IMR-90 (cell line): ENCODE results near the gene PCDHGB3. TPM values are rescaled to one million over a fixed set of nuclear protein-coding genes. Genes with fewer than 3 reads are reported as not detected.

Experiments
- ATAC-seq: fragments of 200-7000 bp; cut with Tn5 transposase; 2 replicates; pipeline ENCODE4 v1.9.1; 2020; ENCODE audit warnings: low read depth, mild to moderate bottlenecking, moderate library complexity
- BruUV-seq: library from RNA; stranded (reverse); fragments of 400-500 nt; replicated peaks from 2 replicates; lab custom pipeline; 2021; lab: Mats Ljungman, UMichigan
- CTCF ChIA-PET: fragments of 300-600 bp; formaldehyde crosslinking; extraction: SDS; loops from one replicate; lab custom pipeline; 2021; ENCODE audit warnings: antibody characterized with exemption; lab: Yijun Ruan, JAX
- POLR2A ChIA-PET: fragments of 300-600 bp; sonication (Branson Sonifier 250); formaldehyde crosslinking; loops from one replicate; lab custom pipeline; 2022; ENCODE audit warnings: antibody characterized with exemption; ENCODE audit not compliant: unreplicated experiment; lab: Charles Lee
- DNase-seq: peaks from one replicate; pipeline ENCODE4 v3.0.0; 2013
- H2AFZ ChIP-seq: replicated peaks from 2 replicates; pipeline ENCODE3; 2013; ENCODE audit warnings: low read length, mild to moderate bottlenecking; ENCODE audit not compliant: poor library complexity
- H2AK5ac ChIP-seq: 2 replicates; pipeline ENCODE4 v1.6.1; 2013; ENCODE audit warnings: low read depth, low read length, inconsistent platforms
- H2AK9ac ChIP-seq: replicated peaks from 2 replicates; pipeline ENCODE3; 2013; ENCODE audit warnings: mild to moderate bottlenecking, low read depth, low read length, moderate library complexity; ENCODE audit not compliant: poor library complexity
- H2BK120ac ChIP-seq: 2 replicates; pipeline ENCODE4 v1.6.1; 2013; ENCODE audit warnings: low read depth, low read length, inconsistent platforms
- H2BK15ac ChIP-seq: 3 replicates; pipeline ENCODE4 v1.6.1; 2013; ENCODE audit warnings: low read depth, low read length, inconsistent platforms
- H2BK20ac ChIP-seq: 2 replicates; pipeline ENCODE4 v1.6.1; 2013; ENCODE audit warnings: low read depth, mild to moderate bottlenecking, inconsistent platforms, low read length, moderate library complexity
- H2BK5ac ChIP-seq: 2 replicates; pipeline ENCODE4 v1.6.1; 2013; ENCODE audit warnings: mild to moderate bottlenecking, low read depth, low read length, inconsistent platforms; ENCODE audit not compliant: poor library complexity, severe bottlenecking
- H3K14ac ChIP-seq: replicated peaks from 2 replicates; pipeline ENCODE4 v1.6.1; 2013; ENCODE audit warnings: low read depth, low read length, inconsistent platforms
- H3K18ac ChIP-seq: 2 replicates; pipeline ENCODE4 v1.6.1; 2013; ENCODE audit warnings: low read depth, low read length, control low read depth
- H3K23ac ChIP-seq: 2 replicates; pipeline ENCODE4 v1.6.1; 2013; ENCODE audit warnings: low read depth, low read length, inconsistent platforms
- H3K27ac ChIP-seq: 2 replicates; pipeline ENCODE4 v1.5.1; 2013; ENCODE audit warnings: mild to moderate bottlenecking, control low read depth, low read length; ENCODE audit not compliant: insufficient read depth
- H3K27me3 ChIP-seq: 2 replicates; pipeline ENCODE4 v1.6.1; 2013; ENCODE audit warnings: low read length; ENCODE audit not compliant: control insufficient read depth, insufficient read depth
- H3K36me3 ChIP-seq: 2 replicates; pipeline ENCODE4 v1.6.1; 2013; ENCODE audit warnings: low read length, mixed read lengths; ENCODE audit not compliant: control insufficient read depth, insufficient read depth
- H3K4ac ChIP-seq: 2 replicates; pipeline ENCODE4 v1.6.1; 2013; ENCODE audit warnings: low read depth, low read length, inconsistent platforms
- H3K4me1 ChIP-seq: 2 replicates; pipeline ENCODE4 v1.6.1; 2013; ENCODE audit warnings: low read length, mixed read lengths; ENCODE audit not compliant: control insufficient read depth, insufficient read depth
- H3K4me2 ChIP-seq: 2 replicates; pipeline ENCODE4 v1.6.1; 2013; ENCODE audit warnings: low read depth, mild to moderate bottlenecking, control low read depth, low read length, moderate library complexity
- H3K4me3 ChIP-seq: 2 replicates; pipeline ENCODE4 v1.5.1; 2013; ENCODE audit warnings: low read depth, mild to moderate bottlenecking, control low read depth, low read length, moderate library complexity; ENCODE audit not compliant: insufficient read depth
- H3K56ac ChIP-seq: 2 replicates; pipeline ENCODE4 v1.6.1; 2013; ENCODE audit warnings: low read length, inconsistent platforms; ENCODE audit not compliant: insufficient read depth; ENCODE audit errors: extremely low read depth
- H3K79me1 ChIP-seq, 2 experiments: 2 replicates each; pipeline ENCODE4 v1.6.1; 2013; ENCODE audit warnings: low read length in 2 of 2, inconsistent platforms in 1 of 2, low read depth in 1 of 2
- H3K9ac ChIP-seq: 2 replicates; pipeline ENCODE4 v1.6.1; 2013; ENCODE audit warnings: low read depth, low read length, control low read depth
- H3K9me1 ChIP-seq: 2 replicates; pipeline ENCODE4 v1.6.1; 2013; ENCODE audit warnings: low read length, inconsistent platforms; ENCODE audit not compliant: insufficient read depth
- H3K9me3 ChIP-seq: 2 replicates; pipeline ENCODE4 v1.6.1; 2013; ENCODE audit warnings: low read length; ENCODE audit not compliant: control insufficient read depth, insufficient read depth
- H4K20me1 ChIP-seq: 2 replicates; pipeline ENCODE4 v1.6.1; 2013; ENCODE audit warnings: low read length, inconsistent platforms; ENCODE audit not compliant: insufficient read depth
- H4K5ac ChIP-seq: 2 replicates; pipeline ENCODE4 v1.6.1; 2013; ENCODE audit warnings: mild to moderate bottlenecking, low read depth, low read length, control low read depth
- H4K8ac ChIP-seq, 2 experiments: 2 replicates each; pipeline ENCODE4 v1.6.1; 2013; ENCODE audit warnings: low read depth in 2 of 2, low read length in 2 of 2, control low read depth in 1 of 2, inconsistent platforms in 1 of 2
- H4K91ac ChIP-seq: 2 replicates; pipeline ENCODE4 v1.6.1; 2013; ENCODE audit warnings: low read depth, low read length, inconsistent platforms; ENCODE audit not compliant: insufficient read depth
- RAD21 ChIP-seq: IDR thresholded peaks from 2 replicates; pipeline ENCODE4 v1.6.1; 2012; ENCODE audit warnings: low read length, improper control_type of control experiment
- SMC3 ChIP-seq: fragments of 150-350 bp; IDR thresholded peaks from 2 replicates; pipeline ENCODE4 v1.6.1; 2016; ENCODE audit warnings: low read depth, mild to moderate bottlenecking, antibody characterized with exemption, low read length, moderate library complexity
- WGBS, 2 experiments: methylation state at CpG; one replicate each; pipeline versions ENCODE4 v1.1.5 to v1.1.7; 2013; ENCODE audit warnings: missing lambda C conversion rate in 2 of 2; ENCODE audit not compliant: insufficient read length in 1 of 2; ENCODE audit errors: extremely low coverage in 2 of 2; 5-methylcytosine and 5-hydroxymethylcytosine counted together
- dilution Hi-C: fragments of 300-500 bp; cut with HindIII; formaldehyde crosslinking; loops from one replicate; pipeline ENCODE4 v1.14.3; 2018; ENCODE audit warnings: low sequenced_read_pairs; ENCODE audit not compliant: unreplicated experiment
- in situ Hi-C: fragments of 300-500 bp; cut with MboI; formaldehyde crosslinking; loops from 3 replicates; pipeline ENCODE4 v1.14.3; 2019; ENCODE audit warnings: low sequenced_read_pairs, inconsistent platforms, mixed read lengths
- intact Hi-C: fragments of 100-400 bp; cut with micrococcal nuclease; formaldehyde crosslinking; loops from 2 replicates; pipeline ENCODE4 v1.10.0; 2022
- polyA plus RNA-seq, 3 experiments: library from polyadenylated mRNA; depleted of rRNA; stranded (reverse); fragments of >200 nt; gene quantifications; 2 replicates each; pipeline ENCODE4 v1.2.3, GENCODE V29; 2012; ENCODE audit warnings: low replicate concordance in 1 of 3
- total RNA-seq: library from RNA; depleted of rRNA; stranded (reverse); fragments of >200 nt; gene quantifications from 2 replicates; pipeline ENCODE4 v1.2.3, GENCODE V29; 2012
- TF ChIP-seq, protein P1 (sequence below): conservative IDR thresholded peaks from 2 replicates; pipeline ENCODE4 v1.5.1; 2012; ENCODE audit warnings: mild to moderate bottlenecking, low read depth, low read length, improper control_type of control experiment

Gene PCDHGB3
- total and polyA plus RNA-seq, 2 of the 4 experiments (the other 2 are of a cell fraction), result 3.4 to 5.9 TPM

DNA sequence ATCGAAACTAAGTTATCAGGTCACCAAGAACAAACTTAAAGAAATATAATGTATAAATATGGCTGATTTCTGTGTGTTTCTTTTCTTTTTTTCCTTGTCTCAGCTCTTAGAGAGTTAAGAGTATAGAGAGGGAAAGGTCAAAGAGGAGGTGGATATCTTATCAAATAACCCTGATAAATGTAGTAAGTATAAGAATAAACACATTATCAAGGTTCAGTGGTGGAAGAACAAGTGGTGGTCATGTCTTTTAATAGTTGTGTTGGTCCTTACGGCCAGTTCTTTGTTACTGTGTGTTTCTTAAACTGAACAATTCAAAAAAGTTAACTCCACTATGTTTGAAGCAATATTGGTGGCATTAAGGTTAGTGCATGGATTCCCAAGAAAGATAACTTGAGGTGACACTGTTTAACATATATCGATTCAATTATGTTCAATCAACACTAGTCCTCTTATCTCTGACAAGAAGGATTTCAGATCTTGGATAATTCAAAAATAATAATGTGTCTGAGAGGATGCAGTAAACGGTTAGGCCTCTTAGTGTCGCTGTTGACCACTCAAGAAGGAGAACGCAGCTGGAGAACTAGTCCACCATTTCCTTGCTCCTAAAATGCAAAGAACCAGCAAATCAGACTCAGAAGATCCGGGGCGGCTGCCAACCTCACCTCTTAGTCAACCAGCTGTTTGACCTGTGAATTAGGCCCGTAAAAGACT lies 26.6 kb upstream of the PCDHGB3 start, which contains the start of gene PCDHGA3:
Gene PCDHGA3, plus strand, starts transcription at position 588 of the 711 bp plus-strand sequence. CDS start 205 bp downstream, outside the sequence.
- peak within 1 kb of the TSS; percentile 48 for H3K4me3 ChIP-seq
- DNase-seq (peak; percentile 71), ATAC-seq (peak; percentile 71)
- peak within 1 kb of the TSS; percentile 44 for H3K27ac ChIP-seq
- H4K91ac ChIP-seq, result no peak within 1 kb of the TSS
- WGBS, 2 experiments, result no CpG with 5 or more reads among the region's 9 CpGs
- H2BK15ac ChIP-seq, result no peak within 1 kb of the TSS
- H3K36me3 ChIP-seq, result peaks cover 4% of the 10 kb centered on the region; the same call in 1 of the 2 replicates
- dilution Hi-C loops, result no loop called here
- BruUV-seq, result no TSS peak
- CTCF ChIA-PET, result interaction anchor here (1.0 kb wide), 1 partner anchor 224 kb away, joined by 4 read pairs; no protein-coding TSS in a partner anchor
- H2AK5ac ChIP-seq, result no peak within 1 kb of the TSS
- H3K9ac ChIP-seq, result peak within 1 kb of the TSS; percentile 21
- H2AFZ ChIP-seq, result peak within 1 kb of the TSS; percentile 87
- H3K18ac ChIP-seq, result peak within 1 kb of the TSS; percentile 51; the same call in 1 of the 2 replicates
- H3K9me1 ChIP-seq, result no peaks in the 10 kb centered on the region
- no peaks in the 10 kb centered on the region for H3K79me1 ChIP-seq
- H4K5ac ChIP-seq, result peak within 1 kb of the TSS; percentile 12; the same call in 1 of the 2 replicates
- H2BK120ac ChIP-seq, result no peak within 1 kb of the TSS
- no peaks in the 10 kb centered on the region for H4K20me1 ChIP-seq
- intact Hi-C loops, result no loop called here
- H4K8ac ChIP-seq, result peak within 1 kb of the TSS in 1 of 2 experiments; percentile 53; a peak in 1 of 4 replicates
- in situ Hi-C loops, result no loop called here
- TF ChIP-seq RAD21, result peak; percentile 49
- TF ChIP-seq, protein P1, sequence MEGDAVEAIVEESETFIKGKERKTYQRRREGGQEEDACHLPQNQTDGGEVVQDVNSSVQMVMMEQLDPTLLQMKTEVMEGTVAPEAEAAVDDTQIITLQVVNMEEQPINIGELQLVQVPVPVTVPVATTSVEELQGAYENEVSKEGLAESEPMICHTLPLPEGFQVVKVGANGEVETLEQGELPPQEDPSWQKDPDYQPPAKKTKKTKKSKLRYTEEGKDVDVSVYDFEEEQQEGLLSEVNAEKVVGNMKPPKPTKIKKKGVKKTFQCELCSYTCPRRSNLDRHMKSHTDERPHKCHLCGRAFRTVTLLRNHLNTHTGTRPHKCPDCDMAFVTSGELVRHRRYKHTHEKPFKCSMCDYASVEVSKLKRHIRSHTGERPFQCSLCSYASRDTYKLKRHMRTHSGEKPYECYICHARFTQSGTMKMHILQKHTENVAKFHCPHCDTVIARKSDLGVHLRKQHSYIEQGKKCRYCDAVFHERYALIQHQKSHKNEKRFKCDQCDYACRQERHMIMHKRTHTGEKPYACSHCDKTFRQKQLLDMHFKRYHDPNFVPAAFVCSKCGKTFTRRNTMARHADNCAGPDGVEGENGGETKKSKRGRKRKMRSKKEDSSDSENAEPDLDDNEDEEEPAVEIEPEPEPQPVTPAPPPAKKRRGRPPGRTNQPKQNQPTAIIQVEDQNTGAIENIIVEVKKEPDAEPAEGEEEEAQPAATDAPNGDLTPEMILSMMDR, result peak; percentile 57
- TF ChIP-seq SMC3, result no peak
- H2BK5ac ChIP-seq, result no peak within 1 kb of the TSS
- H3K4ac ChIP-seq, result no peak within 1 kb of the TSS
- no peaks in the 10 kb centered on the region for H3K4me1 ChIP-seq
- H3K27me3 ChIP-seq, result no peaks in the 10 kb centered on the region; the same call in 1 of the 2 replicates
- POLR2A ChIA-PET, result interaction anchor here (0.6 kb wide), 1 partner anchor 653 kb away, joined by 4 read pairs; no protein-coding TSS in a partner anchor
- H2BK20ac ChIP-seq, result no peak within 1 kb of the TSS
- peak within 1 kb of the TSS; percentile 58; the same call in 1 of the 2 replicates for H3K4me2 ChIP-seq
- no peak within 1 kb of the TSS for H2AK9ac ChIP-seq
- H3K9me3 ChIP-seq, result peaks cover 47% of the 10 kb centered on the region
- no peak within 1 kb of the TSS; the same call in 1 of the 2 replicates for H3K23ac ChIP-seq
- H3K14ac ChIP-seq, result 0 out of 2 replicates have a peak within 1 kb of the TSS, but pooled peaks have one; percentile 3
- no peak within 1 kb of the TSS for H3K56ac ChIP-seq
